IMR-90 (cell line): Measurements from ENCODE around the gene GRK5. TPM values are rescaled to one million over a fixed set of nuclear protein-coding genes. Genes with fewer than 3 reads are reported as not detected.

Source experiments
- ATAC-seq: fragments of 200-7000 bp; cut with Tn5 transposase; 2 replicates; pipeline ENCODE4 v1.9.1; 2020; ENCODE audit warnings: low read depth, mild to moderate bottlenecking, moderate library complexity
- BruUV-seq: library from RNA; stranded (reverse); fragments of 400-500 nt; replicated peaks from 2 replicates; lab custom pipeline; 2021; lab: Mats Ljungman, UMichigan
- CTCF ChIA-PET: fragments of 300-600 bp; formaldehyde crosslinking; extraction: SDS; loops from one replicate; lab custom pipeline; 2021; ENCODE audit warnings: antibody characterized with exemption; lab: Yijun Ruan, JAX
- POLR2A ChIA-PET: fragments of 300-600 bp; sonication (Branson Sonifier 250); formaldehyde crosslinking; loops from one replicate; lab custom pipeline; 2022; ENCODE audit warnings: antibody characterized with exemption; ENCODE audit not compliant: unreplicated experiment; lab: Charles Lee
- DNase-seq: peaks from one replicate; pipeline ENCODE4 v3.0.0; 2013
- H2AFZ ChIP-seq: replicated peaks from 2 replicates; pipeline ENCODE3; 2013; ENCODE audit warnings: low read length, mild to moderate bottlenecking; ENCODE audit not compliant: poor library complexity
- H2AK5ac ChIP-seq: 2 replicates; pipeline ENCODE4 v1.6.1; 2013; ENCODE audit warnings: low read depth, low read length, inconsistent platforms
- H2AK9ac ChIP-seq: replicated peaks from 2 replicates; pipeline ENCODE3; 2013; ENCODE audit warnings: mild to moderate bottlenecking, low read depth, low read length, moderate library complexity; ENCODE audit not compliant: poor library complexity
- H2BK120ac ChIP-seq: 2 replicates; pipeline ENCODE4 v1.6.1; 2013; ENCODE audit warnings: low read depth, low read length, inconsistent platforms
- H2BK15ac ChIP-seq: 3 replicates; pipeline ENCODE4 v1.6.1; 2013; ENCODE audit warnings: low read depth, low read length, inconsistent platforms
- H2BK20ac ChIP-seq: 2 replicates; pipeline ENCODE4 v1.6.1; 2013; ENCODE audit warnings: low read depth, mild to moderate bottlenecking, inconsistent platforms, low read length, moderate library complexity
- H2BK5ac ChIP-seq: 2 replicates; pipeline ENCODE4 v1.6.1; 2013; ENCODE audit warnings: mild to moderate bottlenecking, low read depth, low read length, inconsistent platforms; ENCODE audit not compliant: poor library complexity, severe bottlenecking
- H3K14ac ChIP-seq: replicated peaks from 2 replicates; pipeline ENCODE4 v1.6.1; 2013; ENCODE audit warnings: low read depth, low read length, inconsistent platforms
- H3K18ac ChIP-seq: 2 replicates; pipeline ENCODE4 v1.6.1; 2013; ENCODE audit warnings: low read depth, low read length, control low read depth
- H3K23ac ChIP-seq: 2 replicates; pipeline ENCODE4 v1.6.1; 2013; ENCODE audit warnings: low read depth, low read length, inconsistent platforms
- H3K27ac ChIP-seq: 2 replicates; pipeline ENCODE4 v1.5.1; 2013; ENCODE audit warnings: mild to moderate bottlenecking, control low read depth, low read length; ENCODE audit not compliant: insufficient read depth
- H3K27me3 ChIP-seq: 2 replicates; pipeline ENCODE4 v1.6.1; 2013; ENCODE audit warnings: low read length; ENCODE audit not compliant: control insufficient read depth, insufficient read depth
- H3K36me3 ChIP-seq: 2 replicates; pipeline ENCODE4 v1.6.1; 2013; ENCODE audit warnings: low read length, mixed read lengths; ENCODE audit not compliant: control insufficient read depth, insufficient read depth
- H3K4ac ChIP-seq: 2 replicates; pipeline ENCODE4 v1.6.1; 2013; ENCODE audit warnings: low read depth, low read length, inconsistent platforms
- H3K4me1 ChIP-seq: 2 replicates; pipeline ENCODE4 v1.6.1; 2013; ENCODE audit warnings: low read length, mixed read lengths; ENCODE audit not compliant: control insufficient read depth, insufficient read depth
- H3K4me2 ChIP-seq: 2 replicates; pipeline ENCODE4 v1.6.1; 2013; ENCODE audit warnings: low read depth, mild to moderate bottlenecking, control low read depth, low read length, moderate library complexity
- H3K4me3 ChIP-seq: 2 replicates; pipeline ENCODE4 v1.5.1; 2013; ENCODE audit warnings: low read depth, mild to moderate bottlenecking, control low read depth, low read length, moderate library complexity; ENCODE audit not compliant: insufficient read depth
- H3K56ac ChIP-seq: 2 replicates; pipeline ENCODE4 v1.6.1; 2013; ENCODE audit warnings: low read length, inconsistent platforms; ENCODE audit not compliant: insufficient read depth; ENCODE audit errors: extremely low read depth
- H3K79me1 ChIP-seq, 2 experiments: 2 replicates each; pipeline ENCODE4 v1.6.1; 2013; ENCODE audit warnings: low read length in 2 of 2, inconsistent platforms in 1 of 2, low read depth in 1 of 2
- H3K9ac ChIP-seq: 2 replicates; pipeline ENCODE4 v1.6.1; 2013; ENCODE audit warnings: low read depth, low read length, control low read depth
- H3K9me1 ChIP-seq: 2 replicates; pipeline ENCODE4 v1.6.1; 2013; ENCODE audit warnings: low read length, inconsistent platforms; ENCODE audit not compliant: insufficient read depth
- H3K9me3 ChIP-seq: 2 replicates; pipeline ENCODE4 v1.6.1; 2013; ENCODE audit warnings: low read length; ENCODE audit not compliant: control insufficient read depth, insufficient read depth
- H4K20me1 ChIP-seq: 2 replicates; pipeline ENCODE4 v1.6.1; 2013; ENCODE audit warnings: low read length, inconsistent platforms; ENCODE audit not compliant: insufficient read depth
- H4K5ac ChIP-seq: 2 replicates; pipeline ENCODE4 v1.6.1; 2013; ENCODE audit warnings: mild to moderate bottlenecking, low read depth, low read length, control low read depth
- H4K8ac ChIP-seq, 2 experiments: 2 replicates each; pipeline ENCODE4 v1.6.1; 2013; ENCODE audit warnings: low read depth in 2 of 2, low read length in 2 of 2, control low read depth in 1 of 2, inconsistent platforms in 1 of 2
- H4K91ac ChIP-seq: 2 replicates; pipeline ENCODE4 v1.6.1; 2013; ENCODE audit warnings: low read depth, low read length, inconsistent platforms; ENCODE audit not compliant: insufficient read depth
- BHLHE40 ChIP-seq: fragments of 150-350 bp; IDR thresholded peaks from 2 replicates; pipeline ENCODE4 v1.6.1; 2016; ENCODE audit warnings: mild to moderate bottlenecking, low read depth, low read length
- CEBPB ChIP-seq: IDR thresholded peaks from 2 replicates; pipeline ENCODE4 v1.6.1; 2012; ENCODE audit warnings: low read depth, low read length, improper control_type of control experiment
- FOS ChIP-seq: fragments of 150-350 bp; IDR thresholded peaks from 2 replicates; pipeline ENCODE4 v1.6.1; 2016; ENCODE audit warnings: low read depth, low read length
- MAFK ChIP-seq: IDR thresholded peaks from 2 replicates; pipeline ENCODE4 v1.6.1; 2012; ENCODE audit warnings: low read depth, low read length, improper control_type of control experiment
- NFE2L2 ChIP-seq: fragments of 150-350 bp; IDR thresholded peaks from 2 replicates; pipeline ENCODE4 v1.6.1; 2016; ENCODE audit warnings: low read depth, mild to moderate bottlenecking, low read length
- POLR2A ChIP-seq: IDR thresholded peaks from 2 replicates; pipeline ENCODE4 v1.6.1; 2012; ENCODE audit warnings: mild to moderate bottlenecking, low read depth, low read length
- RAD21 ChIP-seq: IDR thresholded peaks from 2 replicates; pipeline ENCODE4 v1.6.1; 2012; ENCODE audit warnings: low read length, improper control_type of control experiment
- RCOR1 ChIP-seq: IDR thresholded peaks from 2 replicates; pipeline ENCODE4 v1.6.1; 2012; ENCODE audit warnings: mild to moderate bottlenecking, low read length, improper control_type of control experiment; ENCODE audit not compliant: insufficient replicate concordance
- RFX5 ChIP-seq: IDR thresholded peaks from 2 replicates; pipeline ENCODE4 v1.8.0; 2012; ENCODE audit warnings: low read depth, mild to moderate bottlenecking, low read length, moderate library complexity
- SMC3 ChIP-seq: fragments of 150-350 bp; IDR thresholded peaks from 2 replicates; pipeline ENCODE4 v1.6.1; 2016; ENCODE audit warnings: low read depth, mild to moderate bottlenecking, antibody characterized with exemption, low read length, moderate library complexity
- whole genome bisulfite sequencing, 2 experiments: methylation state at CpG; one replicate each; pipeline versions ENCODE4 v1.1.5 to v1.1.7; 2013; ENCODE audit warnings: missing lambda C conversion rate in 2 of 2; ENCODE audit not compliant: insufficient read length in 1 of 2; ENCODE audit errors: extremely low coverage in 2 of 2; 5-methylcytosine and 5-hydroxymethylcytosine counted together
- dilution Hi-C: fragments of 300-500 bp; cut with HindIII; formaldehyde crosslinking; loops from one replicate; pipeline ENCODE4 v1.14.3; 2018; ENCODE audit warnings: low sequenced_read_pairs; ENCODE audit not compliant: unreplicated experiment
- in situ Hi-C: fragments of 300-500 bp; cut with MboI; formaldehyde crosslinking; loops from 3 replicates; pipeline ENCODE4 v1.14.3; 2019; ENCODE audit warnings: low sequenced_read_pairs, inconsistent platforms, mixed read lengths
- intact Hi-C: fragments of 100-400 bp; cut with micrococcal nuclease; formaldehyde crosslinking; loops from 2 replicates; pipeline ENCODE4 v1.10.0; 2022
- polyA plus RNA-seq, 3 experiments: library from polyadenylated mRNA; depleted of rRNA; stranded (reverse); fragments of >200 nt; gene quantifications; 2 replicates each; pipeline ENCODE4 v1.2.3, GENCODE V29; 2012; ENCODE audit warnings: low replicate concordance in 1 of 3
- total RNA-seq: library from RNA; depleted of rRNA; stranded (reverse); fragments of >200 nt; gene quantifications from 2 replicates; pipeline ENCODE4 v1.2.3, GENCODE V29; 2012
- TF ChIP-seq, protein P1 (sequence below): fragments of 150-350 bp; IDR thresholded peaks from 2 replicates; pipeline ENCODE4 v1.6.1; 2016; ENCODE audit warnings: low read depth, mild to moderate bottlenecking, low read length, moderate library complexity, borderline replicate concordance
- TF ChIP-seq, protein P2 (sequence below): fragments of 150-350 bp; IDR thresholded peaks from 2 replicates; pipeline ENCODE4 v1.6.1; 2017; ENCODE audit warnings: mild to moderate bottlenecking, antibody characterized with exemption, low read length, low read depth
- TF ChIP-seq, protein P3 (sequence below): conservative IDR thresholded peaks from 2 replicates; pipeline ENCODE4 v1.5.1; 2012; ENCODE audit warnings: mild to moderate bottlenecking, low read depth, low read length, improper control_type of control experiment

GRK5 gene
- total and polyA plus RNA-seq, 2 of the 4 experiments (the other 2 are of a cell fraction): 12.9 to 16.3 TPM

DNA sequence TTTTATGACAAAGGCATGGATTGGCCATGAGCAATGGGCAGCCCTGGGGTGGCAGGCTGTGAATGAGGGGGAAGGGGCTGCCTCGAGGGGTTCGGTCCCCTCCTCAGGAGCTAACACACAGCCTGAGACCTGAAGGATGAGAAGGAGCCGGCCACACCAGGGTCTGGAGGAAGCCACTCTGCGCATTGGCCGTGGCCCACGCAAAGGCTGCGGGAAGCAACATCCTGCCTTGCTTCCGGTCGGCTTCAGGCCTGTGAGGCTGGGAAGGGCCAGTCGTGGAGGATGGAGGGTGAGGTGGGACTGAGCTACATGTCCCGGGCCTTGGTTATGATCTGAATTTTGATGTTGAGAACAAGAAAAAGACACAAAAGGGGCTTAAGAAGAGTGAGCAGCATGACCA lies 285.8 kb downstream of the GRK5 start:
- in situ Hi-C loops: no loop called here
- Histone ChIP-seq H2BK15ac (peak overlapping the region; percentile 89; the same call in 1 of the 3 replicates), H2AK9ac (no peak overlapping the region), H3K18ac (peak overlapping the region; percentile 78; the same call in 1 of the 2 replicates), H4K5ac (peak overlapping the region; percentile 39; the same call in 1 of the 2 replicates), H3K27me3 (no peaks in the 10 kb centered on the region), H3K9me1 (peaks cover 35% of the 10 kb centered on the region), H2BK20ac (peak overlapping the region; percentile 76), H3K4me2 (no peak overlapping the region), H3K4me1 (peaks cover 30% of the 10 kb centered on the region), H3K9ac (no peak overlapping the region), H3K23ac (no peak overlapping the region), H3K56ac (no peak overlapping the region), H3K9me3 (no peaks in the 10 kb centered on the region), H4K91ac (peak overlapping the region; percentile 77), H3K36me3 (no peaks in the 10 kb centered on the region), H4K20me1 (peaks cover 12% of the 10 kb centered on the region; the same call in 1 of the 2 replicates), H3K79me1 (peaks cover 0 to 11% of the 10 kb centered on the region in 2 experiments; a peak in 2 of 4 replicates), H3K27ac (peak overlapping the region; percentile 12; the same call in 1 of the 2 replicates), H2BK120ac (peak overlapping the region; percentile 78), H2BK5ac (peak overlapping the region; percentile 11), H4K8ac (peak overlapping the region in 1 of 2 experiments; percentile 35; a peak in 1 of 4 replicates), H3K14ac (peak overlapping the region; percentile 2; the same call in 1 of the 2 replicates), H2AFZ (no peak overlapping the region), H3K4ac (peak overlapping the region; percentile 83), H2AK5ac (peak overlapping the region; percentile 78), H3K4me3 (no peak overlapping the region)
- CTCF ChIA-PET: no interaction called here
- no TSS peak for BruUV-seq
- dilution Hi-C loops: no loop called here
- intact Hi-C loops: no loop called here
- TF ChIP-seq RAD21 (no peak), CEBPB (no peak), RFX5 (no peak), MAFK (no peak), BHLHE40 (no peak), SMC3 (no peak), NFE2L2 (no peak), POLR2A (no peak), RCOR1 (no peak), FOS (no peak)
- TF ChIP-seq, protein P1, sequence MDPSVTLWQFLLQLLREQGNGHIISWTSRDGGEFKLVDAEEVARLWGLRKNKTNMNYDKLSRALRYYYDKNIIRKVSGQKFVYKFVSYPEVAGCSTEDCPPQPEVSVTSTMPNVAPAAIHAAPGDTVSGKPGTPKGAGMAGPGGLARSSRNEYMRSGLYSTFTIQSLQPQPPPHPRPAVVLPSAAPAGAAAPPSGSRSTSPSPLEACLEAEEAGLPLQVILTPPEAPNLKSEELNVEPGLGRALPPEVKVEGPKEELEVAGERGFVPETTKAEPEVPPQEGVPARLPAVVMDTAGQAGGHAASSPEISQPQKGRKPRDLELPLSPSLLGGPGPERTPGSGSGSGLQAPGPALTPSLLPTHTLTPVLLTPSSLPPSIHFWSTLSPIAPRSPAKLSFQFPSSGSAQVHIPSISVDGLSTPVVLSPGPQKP: no peak
- TF ChIP-seq, protein P2, sequence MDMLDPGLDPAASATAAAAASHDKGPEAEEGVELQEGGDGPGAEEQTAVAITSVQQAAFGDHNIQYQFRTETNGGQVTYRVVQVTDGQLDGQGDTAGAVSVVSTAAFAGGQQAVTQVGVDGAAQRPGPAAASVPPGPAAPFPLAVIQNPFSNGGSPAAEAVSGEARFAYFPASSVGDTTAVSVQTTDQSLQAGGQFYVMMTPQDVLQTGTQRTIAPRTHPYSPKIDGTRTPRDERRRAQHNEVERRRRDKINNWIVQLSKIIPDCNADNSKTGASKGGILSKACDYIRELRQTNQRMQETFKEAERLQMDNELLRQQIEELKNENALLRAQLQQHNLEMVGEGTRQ: no peak
- TF ChIP-seq, protein P3, sequence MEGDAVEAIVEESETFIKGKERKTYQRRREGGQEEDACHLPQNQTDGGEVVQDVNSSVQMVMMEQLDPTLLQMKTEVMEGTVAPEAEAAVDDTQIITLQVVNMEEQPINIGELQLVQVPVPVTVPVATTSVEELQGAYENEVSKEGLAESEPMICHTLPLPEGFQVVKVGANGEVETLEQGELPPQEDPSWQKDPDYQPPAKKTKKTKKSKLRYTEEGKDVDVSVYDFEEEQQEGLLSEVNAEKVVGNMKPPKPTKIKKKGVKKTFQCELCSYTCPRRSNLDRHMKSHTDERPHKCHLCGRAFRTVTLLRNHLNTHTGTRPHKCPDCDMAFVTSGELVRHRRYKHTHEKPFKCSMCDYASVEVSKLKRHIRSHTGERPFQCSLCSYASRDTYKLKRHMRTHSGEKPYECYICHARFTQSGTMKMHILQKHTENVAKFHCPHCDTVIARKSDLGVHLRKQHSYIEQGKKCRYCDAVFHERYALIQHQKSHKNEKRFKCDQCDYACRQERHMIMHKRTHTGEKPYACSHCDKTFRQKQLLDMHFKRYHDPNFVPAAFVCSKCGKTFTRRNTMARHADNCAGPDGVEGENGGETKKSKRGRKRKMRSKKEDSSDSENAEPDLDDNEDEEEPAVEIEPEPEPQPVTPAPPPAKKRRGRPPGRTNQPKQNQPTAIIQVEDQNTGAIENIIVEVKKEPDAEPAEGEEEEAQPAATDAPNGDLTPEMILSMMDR: no peak
- 100% methylated on average over 2 of the region's 11 CpGs; no CpG with 5 or more reads in 1 of the 2 experiments for WGBS, 2 experiments
- POLR2A ChIA-PET: no interaction called here
- DNase-seq: no peak
- no peak for ATAC-seq
